Measurements from ENCODE around the gene CLNK. TPM values are rescaled to one million over a fixed set of nuclear protein-coding genes. Genes with fewer than 3 reads are reported as not detected.

Gene CLNK
- total RNA-seq, 1 experiment from 2014 or later: not detected

DNA sequence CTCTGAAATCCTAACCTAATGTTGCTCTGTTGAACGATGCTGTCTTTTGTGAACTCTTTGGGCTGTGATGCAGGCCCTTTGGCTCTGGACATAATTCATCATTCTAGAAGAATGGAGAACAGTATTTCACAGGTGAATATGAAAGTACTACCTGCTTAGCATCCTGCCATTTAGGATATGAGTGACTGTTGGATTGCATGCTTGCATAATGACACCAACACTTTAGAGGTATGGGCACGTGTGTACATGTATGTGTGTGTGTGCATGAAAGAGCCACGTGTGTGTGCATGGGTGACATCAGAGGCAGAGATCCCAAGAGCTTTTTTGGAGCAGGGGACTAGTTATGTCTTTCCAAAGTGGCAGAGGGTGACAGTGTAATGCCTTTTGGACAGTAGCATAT, 157.1 kb downstream of the CLNK start:
- no peak for DNase-seq (ENCODE audit: extremely low read depth, low read depth)

DNA sequence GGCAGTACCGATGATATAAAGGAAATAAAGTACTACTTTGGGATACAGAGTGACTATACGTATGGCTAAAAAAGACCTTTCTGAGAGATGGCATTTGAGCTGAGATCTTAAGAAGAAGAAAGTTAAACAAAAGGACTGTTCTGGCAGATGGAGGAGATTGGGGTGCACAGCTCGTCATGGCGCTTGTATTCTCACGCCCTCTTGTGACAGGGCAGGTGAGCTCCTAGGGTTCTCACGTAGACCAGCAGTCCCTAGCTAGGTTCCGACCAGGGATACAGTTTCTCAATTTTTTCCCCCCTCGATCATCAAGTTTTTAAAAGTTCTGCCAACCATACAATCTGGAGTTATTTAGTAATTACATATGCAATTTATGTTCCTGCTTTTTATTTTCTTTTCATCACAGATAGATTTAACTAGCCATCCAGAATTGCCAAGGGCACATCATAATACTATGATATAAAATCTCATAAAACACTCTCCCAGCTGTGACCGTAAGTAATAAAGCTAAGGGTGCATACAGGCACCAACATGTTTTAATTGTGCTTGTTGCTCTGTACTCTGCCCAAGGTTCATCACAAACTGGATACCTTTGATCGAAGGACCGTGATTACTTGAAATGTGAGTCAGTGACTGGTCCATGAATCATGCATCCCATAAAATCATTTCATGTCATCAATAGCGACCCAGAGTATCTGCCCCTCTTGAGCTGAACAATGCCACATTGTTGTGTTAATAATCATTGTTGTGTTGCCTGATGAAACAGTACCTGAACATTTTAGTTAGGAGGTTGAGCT, 157.9 kb downstream of the CLNK start:
- no peak for DNase-seq (ENCODE audit: extremely low read depth, low read depth)

GRCh38 chr4:10524196-10524833, 160.3 kb downstream of the CLNK start:
- no peak for DNase-seq (ENCODE audit: extremely low read depth, low read depth)

DNA sequence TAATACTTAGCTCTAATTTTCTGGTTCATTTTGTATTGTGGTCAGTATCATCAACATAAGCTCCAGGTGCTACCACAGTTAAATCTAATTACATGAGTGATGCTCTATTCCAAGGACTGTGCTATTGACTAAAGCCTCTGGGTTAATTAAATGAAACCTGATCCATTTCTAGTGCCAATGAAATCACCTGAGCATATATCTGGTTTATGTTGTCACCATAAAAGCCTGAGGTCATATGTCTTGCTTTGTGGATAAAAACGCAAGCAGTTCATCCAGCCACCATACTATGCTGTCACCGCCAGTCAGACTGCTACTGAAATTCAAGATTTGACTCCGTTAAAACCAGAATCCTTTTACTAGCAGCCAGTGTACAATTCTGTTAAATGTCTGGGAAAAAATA, 163.1 kb downstream of the CLNK start:
- DNase-seq (ENCODE audit: extremely low read depth, low read depth): no peak

- DNase-seq (ENCODE audit: extremely low read depth, low read depth): no peak
Measured at GRCh38 chr4:10509733-10510132, 174.8 kb downstream of the CLNK start.

DNA sequence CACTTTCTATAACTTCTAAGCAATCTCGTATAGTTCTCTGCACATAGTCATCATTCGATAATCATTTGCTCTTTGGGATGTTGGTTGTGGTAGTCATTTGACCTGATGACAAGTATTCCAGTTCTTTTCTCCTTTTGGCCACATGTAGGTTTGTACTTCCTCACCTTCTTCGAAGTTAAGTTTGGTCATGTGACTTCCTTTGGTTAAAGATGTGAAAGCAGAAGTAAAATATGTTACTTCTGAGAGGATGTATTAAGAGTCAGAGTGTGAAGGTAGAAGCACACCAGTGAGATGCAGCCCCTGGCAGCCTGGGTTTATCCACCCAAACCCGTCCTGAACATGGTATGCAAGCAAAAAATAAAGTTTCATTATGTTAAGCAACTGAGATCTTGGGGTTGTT, 178.5 kb downstream of the CLNK start:
- DNase-seq (ENCODE audit: extremely low read depth, low read depth): no peak

DNA sequence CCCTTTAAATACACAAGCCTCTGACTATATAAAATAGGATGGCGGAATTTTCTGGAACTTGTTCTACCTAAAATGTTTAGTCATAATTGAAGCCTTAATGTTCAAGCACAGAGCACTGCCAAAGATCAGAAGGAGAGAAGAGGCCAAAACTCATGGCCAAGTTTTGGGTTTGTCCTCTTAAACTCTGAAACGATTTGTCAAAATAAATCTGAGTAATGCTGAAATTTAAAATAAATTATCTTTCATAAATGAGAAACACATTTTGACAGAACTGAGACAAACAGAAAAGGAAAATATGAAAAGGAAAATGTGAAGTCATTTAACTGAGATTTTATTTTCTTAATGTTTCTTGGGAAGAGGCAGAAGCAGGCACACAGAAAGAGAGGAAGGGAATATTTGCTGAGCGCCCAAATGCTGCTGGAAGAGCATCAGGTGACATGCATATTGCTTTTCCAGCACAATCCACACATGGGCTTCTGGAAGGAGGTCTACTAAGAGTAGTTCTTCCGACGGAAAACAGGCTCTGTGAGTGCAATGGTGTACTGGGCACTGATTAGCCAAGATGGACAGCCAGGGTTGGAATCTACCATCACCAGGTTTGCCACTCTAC, 179.9 kb downstream of the CLNK start:
- no peak for DNase-seq (ENCODE audit: extremely low read depth, low read depth)

GRCh38 chr4:10502717-10503116, 181.9 kb downstream of the CLNK start:
- no peak for DNase-seq (ENCODE audit: extremely low read depth, low read depth)

DNA sequence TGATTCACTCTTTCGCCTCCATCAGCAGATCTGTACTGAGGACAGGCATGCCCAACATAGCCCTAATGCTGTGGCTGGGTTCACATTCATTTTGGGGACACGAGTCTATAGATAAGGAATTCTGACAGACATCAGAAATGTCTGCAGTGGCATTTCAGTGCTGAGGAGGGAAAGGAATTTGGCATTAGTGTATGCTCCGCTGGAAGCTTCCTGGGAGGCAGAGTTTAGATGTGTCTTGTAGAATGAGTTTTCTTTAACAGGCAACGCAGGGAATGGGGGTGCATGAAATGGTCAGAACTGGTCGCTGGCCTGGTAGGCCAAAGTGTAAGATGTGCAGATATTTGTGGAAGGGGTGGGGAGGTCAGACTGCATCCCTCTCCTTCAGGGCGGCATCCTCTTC, 183.8 kb downstream of the CLNK start:
- DNase-seq (ENCODE audit: extremely low read depth, low read depth): no peak

DNA sequence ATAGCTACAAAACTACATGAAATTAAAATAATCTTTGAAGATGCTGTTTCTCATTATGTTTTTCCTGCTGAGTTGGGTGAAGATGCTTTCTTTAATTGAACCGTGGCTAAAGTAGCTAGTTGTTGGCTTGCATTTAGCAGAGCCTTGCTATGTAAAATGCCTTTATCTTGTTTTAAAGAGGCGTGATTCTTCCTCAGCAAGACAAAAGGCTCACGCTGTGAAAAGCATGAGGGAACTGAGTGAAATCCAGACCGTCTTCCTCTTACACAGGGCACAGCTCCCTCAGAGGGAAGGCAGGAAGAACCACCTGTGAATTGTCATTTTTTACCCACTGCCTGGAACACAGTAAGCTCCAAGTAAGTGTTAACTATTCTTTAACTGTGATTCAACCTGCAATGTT, 188.4 kb downstream of the CLNK start:
- no peak for DNase-seq (ENCODE audit: extremely low read depth, low read depth)

DNA sequence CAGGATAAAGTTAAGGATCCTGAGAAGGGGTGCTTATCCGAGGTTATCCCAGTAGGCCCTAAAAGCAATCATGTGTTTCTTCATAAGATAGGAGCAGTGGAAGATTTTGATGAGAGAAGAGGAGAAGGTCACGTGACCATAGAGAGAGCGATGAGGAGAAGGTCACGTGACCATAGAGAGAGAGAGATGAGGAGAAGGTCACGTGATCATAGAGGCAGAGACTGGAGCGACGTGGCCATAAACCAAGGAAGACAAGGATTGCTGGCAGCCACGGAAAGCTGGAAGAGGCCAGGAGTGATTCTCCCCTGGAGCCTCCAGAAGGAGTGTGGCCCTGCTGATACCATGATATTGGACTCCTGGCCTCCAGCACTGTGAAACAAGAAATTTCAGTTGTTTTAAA, 188.9 kb downstream of the CLNK start:
- DNase-seq (ENCODE audit: extremely low read depth, low read depth): no peak

DNA sequence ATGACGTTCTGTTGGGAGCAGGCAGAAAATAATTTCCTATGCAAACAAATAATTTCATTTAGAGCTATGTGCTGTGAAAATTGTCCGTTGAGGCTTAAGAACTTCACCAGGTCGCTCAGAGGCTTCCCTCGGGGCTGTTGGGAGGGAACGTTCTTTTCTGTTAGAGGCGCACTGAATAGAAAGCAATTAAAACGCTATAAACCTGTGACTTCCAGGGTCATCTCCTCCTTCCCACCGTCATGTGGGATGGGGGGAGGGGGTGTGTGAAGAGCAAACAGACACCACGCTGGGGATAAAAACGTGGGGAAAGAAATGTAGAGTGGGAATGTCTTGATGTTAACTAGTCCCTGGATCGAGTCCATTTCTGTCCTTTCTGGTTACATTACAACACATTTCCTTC, 192.1 kb downstream of the CLNK start:
- DNase-seq (ENCODE audit: extremely low read depth, low read depth): no peak

GRCh38 chr4:10491401-10491800, 193.2 kb downstream of the CLNK start:
- no peak for DNase-seq (ENCODE audit: extremely low read depth, low read depth)

DNA sequence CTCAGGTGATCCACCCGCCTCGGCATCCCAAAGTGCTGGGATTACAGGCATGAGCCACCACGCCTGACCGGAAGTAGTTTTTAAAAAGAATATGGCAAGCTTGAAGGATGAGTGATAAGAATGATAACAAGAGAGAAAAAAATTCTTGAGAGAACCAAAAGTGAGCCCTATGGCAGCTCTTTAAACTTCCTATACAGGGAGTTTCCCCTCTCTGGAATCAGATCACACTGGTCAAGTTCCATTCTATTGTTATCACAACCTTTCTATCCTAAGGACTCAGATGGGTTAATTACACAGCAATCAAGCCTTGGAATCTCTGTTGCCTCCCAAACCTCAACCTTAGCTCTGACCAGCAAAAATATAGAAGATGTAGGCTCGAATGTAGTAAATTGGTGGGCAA, 193.6 kb downstream of the CLNK start:
- DNase-seq (ENCODE audit: extremely low read depth, low read depth): no peak

DNA sequence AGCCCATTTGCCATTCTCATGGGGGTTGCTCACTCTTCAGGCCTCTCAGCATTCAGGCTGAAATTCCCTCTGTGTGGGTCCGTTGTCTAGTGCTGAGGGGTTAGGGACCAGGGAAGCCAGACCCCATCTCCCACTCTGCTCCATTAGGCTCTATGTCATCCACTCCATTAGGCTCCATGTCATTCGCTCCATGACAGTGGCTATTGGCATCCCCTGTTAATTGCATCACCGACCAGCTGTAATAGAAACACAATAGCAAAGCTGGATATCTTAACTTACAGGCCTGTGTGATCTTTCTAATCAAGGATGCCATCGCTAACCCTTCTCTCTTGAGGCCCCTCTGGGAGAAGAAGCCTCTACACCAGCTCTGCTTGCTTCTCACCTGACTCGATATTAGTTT, 201.7 kb downstream of the CLNK start:
- DNase-seq (ENCODE audit: extremely low read depth, low read depth): no peak

DNA sequence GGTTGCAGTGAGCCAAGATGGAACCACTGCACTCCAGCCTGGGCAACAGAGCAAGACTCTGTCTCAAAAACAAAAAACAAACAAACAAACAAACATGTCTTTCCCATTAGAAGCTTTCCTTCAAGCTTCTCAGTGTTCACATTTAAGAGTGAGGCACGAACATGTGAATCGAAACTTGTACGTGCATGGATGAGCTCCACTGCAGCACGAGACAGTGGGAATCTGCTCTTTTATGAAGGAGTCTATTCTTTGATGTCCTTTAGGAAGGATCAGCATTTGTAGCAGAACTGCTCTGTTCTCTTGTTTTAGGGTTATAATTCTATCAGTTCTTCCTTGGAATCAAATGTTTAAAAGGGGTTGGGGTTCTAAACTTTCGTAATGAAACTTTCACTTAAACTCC, 204.0 kb downstream of the CLNK start:
- DNase-seq (ENCODE audit: extremely low read depth, low read depth): no peak

DNA sequence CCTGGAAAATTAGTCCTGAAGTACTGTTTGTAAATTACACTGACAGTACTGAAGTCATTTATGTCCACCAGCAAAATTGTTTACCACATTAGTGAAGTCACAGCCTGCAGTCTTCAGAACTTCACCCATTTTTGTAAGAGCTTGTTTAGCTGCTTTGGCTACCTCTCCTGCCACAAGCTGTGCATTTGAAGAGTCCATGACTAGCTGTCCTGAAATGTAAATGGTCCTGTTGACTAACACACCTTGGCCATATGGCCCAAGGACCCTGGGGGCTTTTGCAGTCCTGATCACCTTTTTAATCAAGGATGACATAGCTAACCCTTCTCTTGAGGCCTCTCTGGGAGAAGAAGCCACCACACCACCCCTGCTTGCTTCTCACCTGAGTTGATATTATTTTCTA, 205.9 kb downstream of the CLNK start:
- no peak for DNase-seq (ENCODE audit: extremely low read depth, low read depth)

DNA sequence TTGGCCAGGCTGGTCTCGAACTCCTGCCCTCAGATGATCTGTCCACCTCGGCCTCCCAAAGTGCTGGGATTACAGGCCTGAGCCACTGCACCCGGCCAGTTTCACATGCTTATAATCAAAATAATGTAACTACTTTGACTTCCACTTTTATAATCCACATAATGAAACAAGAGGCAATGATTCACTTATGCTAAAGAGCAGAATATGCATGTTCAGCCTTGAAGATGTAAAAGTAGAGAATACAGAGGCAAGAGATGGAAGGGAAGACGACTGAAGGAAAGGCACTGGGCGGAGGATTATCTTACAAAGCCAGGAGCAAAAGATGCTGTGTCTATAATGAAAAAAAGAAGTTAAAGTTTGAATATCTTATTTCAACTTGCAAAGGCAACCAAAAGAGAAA, 214.1 kb downstream of the CLNK start:
- DNase-seq (ENCODE audit: extremely low read depth, low read depth): no peak

DNA sequence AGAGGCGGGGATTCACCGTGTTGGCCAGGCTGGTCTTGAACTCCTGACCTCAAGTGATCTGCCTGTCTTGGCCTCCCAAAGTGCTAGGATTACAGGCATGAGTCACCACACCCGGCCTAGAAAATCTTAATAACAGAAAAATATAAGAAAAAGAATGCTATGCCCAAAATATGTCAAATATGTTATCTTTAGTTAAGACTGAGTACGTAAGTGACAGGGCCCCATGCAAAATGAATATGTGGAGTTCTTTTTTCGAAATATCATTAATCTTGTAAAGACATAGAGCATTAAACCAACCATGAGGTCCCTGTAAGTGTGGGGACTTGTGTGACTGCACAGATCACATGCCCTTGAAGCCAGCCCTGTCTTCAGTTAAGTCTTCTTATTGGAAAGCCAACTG, 218.4 kb downstream of the CLNK start:
- no peak for DNase-seq (ENCODE audit: extremely low read depth, low read depth)

- DNase-seq (ENCODE audit: extremely low read depth, low read depth): no peak
Measured at GRCh38 chr4:10462876-10463275, 221.7 kb downstream of the CLNK start.

DNA sequence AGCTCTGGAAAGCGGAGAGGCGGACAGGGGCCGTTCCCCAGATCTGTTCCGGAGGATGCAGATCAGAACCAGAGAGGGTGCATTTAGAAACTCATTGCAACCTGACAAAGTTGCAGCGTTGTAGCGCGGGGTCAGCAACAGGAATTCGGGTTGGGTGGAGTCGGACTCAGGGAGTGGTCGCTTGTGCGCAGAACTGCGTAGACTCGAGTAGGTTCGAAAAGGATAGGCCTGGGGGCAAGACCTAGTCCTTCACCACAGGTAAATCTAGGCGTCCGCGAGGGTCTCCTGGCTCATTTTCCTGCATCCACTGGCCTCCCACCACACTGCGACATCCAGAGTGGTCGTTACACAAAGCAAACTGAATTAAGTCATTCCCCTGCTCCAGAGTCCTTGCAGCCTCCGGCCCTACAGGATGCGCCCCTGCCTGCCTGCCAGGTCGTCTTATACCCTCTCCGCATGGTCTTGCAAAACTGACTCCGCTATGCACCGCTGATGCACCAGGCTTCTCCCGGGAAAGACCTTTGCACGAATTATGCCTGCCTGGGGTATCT, 222.6 kb downstream of the CLNK start:
- no peak for DNase-seq (ENCODE audit: extremely low read depth, low read depth)
